H1 (cell line): Measurements from ENCODE around the gene NKAIN2. TPM values are rescaled to one million over a fixed set of nuclear protein-coding genes. Genes with fewer than 3 reads are reported as not detected.

Experiments used
- CTCF ChIA-PET: fragments of 300-600 bp; sonication (Branson Sonifier 250); formaldehyde crosslinking; loops from one replicate; lab custom pipeline; 2021; ENCODE audit not compliant: partially characterized antibody; lab: Charles Lee
- POLR2A ChIA-PET: fragments of 300-600 bp; sonication (Branson Sonifier 250); formaldehyde crosslinking; loops from one replicate; lab custom pipeline; 2021; ENCODE audit warnings: inconsistent platforms; ENCODE audit not compliant: partially characterized antibody; lab: Charles Lee
- DNase-seq, 2 experiments: peaks; one replicate each; pipeline versions ENCODE4 v3.0.0 to v3.0.0-alpha.2; 2010 to 2022; ENCODE audit warnings: low spot score in 2 of 2, low read depth in 1 of 2, mixed read lengths in 1 of 2
- FAIRE-seq: peaks from 2 replicates; lab custom pipeline; 2011; peaks lifted over from hg19 to GRCh38; lab: Jason Lieb, UNC
- H2AFZ ChIP-seq: 2 replicates; pipeline ENCODE4 v1.8.1; 2012; ENCODE audit warnings: low read length, inconsistent platforms
- H2AK5ac ChIP-seq: 2 replicates; pipeline ENCODE4 v1.6.1; 2013; ENCODE audit warnings: low read depth, low read length
- H2BK120ac ChIP-seq: replicated peaks from 2 replicates; pipeline ENCODE3; 2013; ENCODE audit warnings: low read depth, low read length, inconsistent platforms
- H2BK12ac ChIP-seq: 2 replicates; pipeline ENCODE4 v1.6.1; 2013; ENCODE audit warnings: low read depth, low read length
- H2BK15ac ChIP-seq: 2 replicates; pipeline ENCODE4 v1.6.1; 2013; ENCODE audit warnings: low read length
- H2BK20ac ChIP-seq: 2 replicates; pipeline ENCODE4 v1.6.1; 2013; ENCODE audit warnings: low read length
- H2BK5ac ChIP-seq: 2 replicates; pipeline ENCODE4 v1.6.1; 2013; ENCODE audit warnings: low read depth, low read length
- H3K14ac ChIP-seq: 2 replicates; pipeline ENCODE4 v1.6.1; 2013; ENCODE audit warnings: inconsistent platforms; ENCODE audit not compliant: insufficient read length
- H3K18ac ChIP-seq: 2 replicates; pipeline ENCODE4 v1.6.1; 2013; ENCODE audit warnings: low read length; ENCODE audit errors: extremely low read depth
- H3K23ac ChIP-seq: 2 replicates; pipeline ENCODE4 v1.6.1; 2013; ENCODE audit warnings: inconsistent platforms; ENCODE audit not compliant: insufficient read length
- H3K23me2 ChIP-seq: 2 replicates; pipeline ENCODE4 v1.6.1; 2013; ENCODE audit warnings: low read depth, low read length
- H3K27ac ChIP-seq: 2 replicates; pipeline ENCODE4 v1.6.1; 2011; ENCODE audit warnings: low read depth, low read length, inconsistent platforms
- H3K27me3 ChIP-seq, 4 experiments: replicated peaks in 1 of 4; 1 replicate in 1 of 4; 2 replicates in 3 of 4; pipeline versions ENCODE4 v1.6.1 to v1.8.1; 2011 to 2013; ENCODE audit warnings: low read length in 3 of 4, mild to moderate bottlenecking in 3 of 4, inconsistent platforms in 2 of 4, mixed read lengths in 2 of 4, moderate library complexity in 1 of 4; ENCODE audit not compliant: control insufficient read depth in 3 of 4, insufficient read depth in 3 of 4; ENCODE audit errors: extremely low read depth in 1 of 4
- H3K36me3 ChIP-seq, 4 experiments: 2 replicates each; pipeline versions ENCODE4 v1.6.1 to v1.8.1; 2011 to 2013; ENCODE audit warnings: mild to moderate bottlenecking in 4 of 4, low read length in 3 of 4, moderate library complexity in 2 of 4, control low read depth in 1 of 4, inconsistent platforms in 1 of 4; ENCODE audit not compliant: insufficient read depth in 4 of 4, control insufficient read depth in 2 of 4
- H3K4ac ChIP-seq: replicated peaks from 2 replicates; pipeline ENCODE3; 2013; ENCODE audit warnings: low read length, low read depth, mixed read lengths, inconsistent platforms; ENCODE audit not compliant: insufficient read length
- H3K4me1 ChIP-seq, 4 experiments: replicated peaks in 1 of 4; 1 replicate in 1 of 4; 2 replicates in 3 of 4; pipeline versions ENCODE4 v1.6.1 to v1.8.1; 2011 to 2013; ENCODE audit warnings: low read length in 3 of 4, inconsistent platforms in 2 of 4, mixed read lengths in 1 of 4; ENCODE audit not compliant: insufficient read depth in 4 of 4, control insufficient read depth in 3 of 4
- H3K4me2 ChIP-seq, 2 experiments: 2 replicates each; pipeline versions ENCODE4 v1.6.1 to v1.8.1; 2011 to 2013; ENCODE audit warnings: low read depth in 2 of 2, low read length in 2 of 2, control low read depth in 1 of 2, inconsistent platforms in 1 of 2, mild to moderate bottlenecking in 1 of 2; ENCODE audit not compliant: insufficient read depth in 1 of 2
- H3K4me3 ChIP-seq, 4 experiments: fragments of 200-600, 300-600 bp in 1 of 4; sonication (generic), shearing (Covaris generic), sonication (Bioruptor Twin) in 1 of 4; 2 replicates each; pipeline versions ENCODE4 v1.5.1 to v1.8.1; 2011 to 2016; ENCODE audit warnings: low read length in 4 of 4, low read depth in 3 of 4, control low read depth in 2 of 4, inconsistent platforms in 2 of 4, mild to moderate bottlenecking in 2 of 4, mixed read lengths in 1 of 4, moderate library complexity in 1 of 4; ENCODE audit not compliant: insufficient read depth in 2 of 4; ENCODE audit errors: extremely low read depth in 1 of 4
- H3K56ac ChIP-seq: replicated peaks from 2 replicates; pipeline ENCODE3; 2013; ENCODE audit warnings: low read depth, mild to moderate bottlenecking, mixed read lengths, low read length, inconsistent platforms; ENCODE audit not compliant: insufficient read length
- H3K79me1 ChIP-seq: 2 replicates; pipeline ENCODE4 v1.6.1; 2013; ENCODE audit warnings: low read depth, low read length, control low read depth
- H3K79me2 ChIP-seq, 2 experiments: 2 replicates each; pipeline versions ENCODE4 v1.6.1 to v1.8.1; 2012 to 2013; ENCODE audit warnings: low read length in 2 of 2, mild to moderate bottlenecking in 2 of 2, inconsistent platforms in 1 of 2; ENCODE audit not compliant: insufficient read depth in 2 of 2, control insufficient read depth in 1 of 2
- H3K9ac ChIP-seq, 4 experiments: replicated peaks in 1 of 4; 1 replicate in 1 of 4; 2 replicates in 3 of 4; pipeline versions ENCODE4 v1.6.1 to v1.8.1; 2011 to 2013; ENCODE audit warnings: low read depth in 3 of 4, low read length in 3 of 4, control low read depth in 2 of 4, mild to moderate bottlenecking in 2 of 4, moderate library complexity in 2 of 4, inconsistent platforms in 1 of 4; ENCODE audit errors: extremely low read depth in 1 of 4
- H3K9me3 ChIP-seq, 2 experiments: 2 replicates each; pipeline versions ENCODE4 v1.6.1 to v1.8.1; 2012 to 2013; ENCODE audit warnings: mild to moderate bottlenecking in 2 of 2, moderate library complexity in 2 of 2, control low read depth in 1 of 2, inconsistent platforms in 1 of 2, low read depth in 1 of 2, low read length in 1 of 2, mixed read lengths in 1 of 2; ENCODE audit not compliant: insufficient read depth in 2 of 2
- H4K20me1 ChIP-seq, 2 experiments: replicated peaks in 1 of 2; 2 replicates each; pipeline versions ENCODE3 to v1.8.1; 2011 to 2013; ENCODE audit warnings: inconsistent platforms in 2 of 2, low read length in 2 of 2, mild to moderate bottlenecking in 1 of 2; ENCODE audit not compliant: insufficient read depth in 2 of 2, control insufficient read depth in 1 of 2
- H4K5ac ChIP-seq: 2 replicates; pipeline ENCODE4 v1.6.1; 2013; ENCODE audit warnings: low read length, low read depth, mixed read lengths, inconsistent platforms; ENCODE audit not compliant: insufficient read length
- H4K8ac ChIP-seq: 2 replicates; pipeline ENCODE4 v1.8.0; 2013; ENCODE audit warnings: mild to moderate bottlenecking, moderate library complexity, low read length, inconsistent platforms; ENCODE audit not compliant: insufficient read depth; ENCODE audit errors: extremely low read depth
- H4K91ac ChIP-seq: replicated peaks from 2 replicates; pipeline ENCODE3; 2013; ENCODE audit warnings: low read length, mixed read lengths, inconsistent platforms; ENCODE audit not compliant: insufficient read length
- ATF2 ChIP-seq: IDR thresholded peaks from 2 replicates; pipeline ENCODE4 v1.6.1; 2012; ENCODE audit warnings: low read length, inconsistent platforms
- CTBP2 ChIP-seq: IDR thresholded peaks from 2 replicates; pipeline ENCODE4 v1.7.0; 2011; ENCODE audit warnings: borderline replicate concordance, mild to moderate bottlenecking, moderate library complexity, mixed read lengths, low read length; ENCODE audit not compliant: insufficient read depth, insufficient read length
- EP300 ChIP-seq, 2 experiments: IDR thresholded peaks; 1 replicate in 1 of 2; 2 replicates in 1 of 2; pipeline ENCODE4 v1.6.1; 2011 to 2012; ENCODE audit warnings: low read depth in 2 of 2, low read length in 2 of 2, mild to moderate bottlenecking in 2 of 2, borderline replicate concordance in 1 of 2, inconsistent platforms in 1 of 2, moderate library complexity in 1 of 2
- GTF2F1 ChIP-seq: IDR thresholded peaks from 2 replicates; pipeline ENCODE4 v1.6.1; 2012; ENCODE audit warnings: low read depth, low read length, improper control_type of control experiment, borderline replicate concordance
- KDM4A ChIP-seq: IDR thresholded peaks from one replicate; pipeline ENCODE4 v1.7.1; 2012; ENCODE audit warnings: low read depth, mild to moderate bottlenecking, moderate library complexity, low read length, inconsistent platforms; ENCODE audit not compliant: severe bottlenecking
- PHF8 ChIP-seq: fragments of 200-600 bp; sonication (generic); conservative IDR thresholded peaks from 2 replicates; pipeline ENCODE4 v1.7.1; 2012; ENCODE audit warnings: low read depth, mild to moderate bottlenecking, inconsistent platforms, low read length, moderate library complexity
- POLR2A ChIP-seq, 2 experiments: IDR thresholded peaks; 1 replicate in 1 of 2; 2 replicates in 1 of 2; pipeline ENCODE4 v1.6.1; 2011; ENCODE audit warnings: low read depth in 2 of 2, low read length in 2 of 2, mild to moderate bottlenecking in 2 of 2; ENCODE audit errors: control extremely low read depth in 1 of 2
- POLR2AphosphoS5 ChIP-seq: IDR thresholded peaks from 2 replicates; pipeline ENCODE4 v1.6.1; 2011; ENCODE audit warnings: low read depth, low read length
- TCF12 ChIP-seq: IDR thresholded peaks from 2 replicates; pipeline ENCODE4 v1.6.1; 2011; ENCODE audit warnings: low read depth, mild to moderate bottlenecking, low read length
- USF2 ChIP-seq: IDR thresholded peaks from 2 replicates; pipeline ENCODE4 v1.6.1; 2011; ENCODE audit warnings: low read length, improper control_type of control experiment
- WGBS, 2 experiments: shearing (Covaris generic) in 1 of 2; methylation state at CpG; one replicate each; pipeline versions ENCODE4 v1.1.6 to v1.1.7; 2013 to 2015; ENCODE audit warnings: low lambda C conversion rate in 2 of 2, mixed read lengths in 2 of 2, inconsistent platforms in 1 of 2, low coverage in 1 of 2, missing lambda C conversion rate in 1 of 2; ENCODE audit not compliant: insufficient replicate concordance in 2 of 2, insufficient coverage in 1 of 2, insufficient read length in 1 of 2; ENCODE audit errors: extremely low coverage in 1 of 2, missing lambda C conversion rate in 1 of 2; 5-methylcytosine and 5-hydroxymethylcytosine counted together
- polyA plus RNA-seq, 7 experiments: library from polyadenylated mRNA; depleted of rRNA in 3 of 7; stranded (reverse) in 5 of 7; unstranded in 2 of 7; fragments of >200 nt in 5 of 7; fragments of 200-250 nt in 2 of 7; gene quantifications; 1 replicate in 5 of 7; 2 replicates in 1 of 7; 4 replicates in 1 of 7; pipeline versions ENCODE4 v1.2.1 to v1.2.3, GENCODE V29; 2011 to 2013; ENCODE audit warnings: missing spikeins in 2 of 7, mixed read lengths in 2 of 7
- total RNA-seq: library from RNA; stranded (reverse); fragmentation: NEBNext Ultra II Directional; extraction: Animal tissue kit (Norgen Biotek cat#: 25700); gene quantifications from 2 replicates; pipeline ENCODE4 v1.2.1, GENCODE V29; 2021

The NKAIN2 gene
- total and polyA plus RNA-seq, 2 of the 8 experiments (the other 6 are each of a cell fraction or from before 2014, with no cell fraction given): 0.20 to 0.34 TPM

- Histone ChIP-seq H4K20me1 (no peaks in the 10 kb centered on the region), H3K27ac (no peak overlapping the region), H3K4me2 (no peak overlapping the region), H2BK12ac (no peak overlapping the region), H3K18ac (no peak overlapping the region), H3K4me1 (no peaks in the 10 kb centered on the region), H3K23me2 (no peaks in the 10 kb centered on the region), H3K79me1 (no peaks in the 10 kb centered on the region), H3K23ac (no peak overlapping the region), H4K91ac (no peak overlapping the region), H2AFZ (no peak overlapping the region), H2BK5ac (no peak overlapping the region), H3K14ac (no peak overlapping the region), H3K27me3 (no peaks in the 10 kb centered on the region), H2BK20ac (no peak overlapping the region), H3K79me2 (no peaks in the 10 kb centered on the region), H3K9me3 (no peaks in the 10 kb centered on the region), H3K4me3 (no peak overlapping the region), H3K4ac (no peak overlapping the region), H3K9ac (no peak overlapping the region), H2BK15ac (no peak overlapping the region), H2AK5ac (no peak overlapping the region), H4K8ac (no peak overlapping the region), H3K56ac (no peak overlapping the region), H2BK120ac (no peak overlapping the region), H4K5ac (no peak overlapping the region), H3K36me3 (no peaks in the 10 kb centered on the region; a peak in 1 of 8 replicates)
- ChIA-PET CTCF (no interaction called here), POLR2A (no interaction called here)
- TF ChIP-seq TCF12 (no peak), USF2 (no peak), PHF8 (no peak), CTBP2 (no peak), EP300 (IDR thresholded peaks at IDR 0.05; ENCODE audit: borderline replicate concordance in 1 of 2, low read depth in 2 of 2, low read length in 2 of 2) (no peak), GTF2F1 (no peak), ATF2 (no peak), POLR2A (IDR thresholded peaks at IDR 0.05; ENCODE audit: control extremely low read depth in 1 of 2, low read depth in 2 of 2, low read length in 2 of 2) (no peak), KDM4A (no peak), POLR2AphosphoS5 (no peak)
- FAIRE-seq (no peak), DNase-seq (no peak)
- WGBS, 2 experiments: 95% methylated on average over 1 of the region's 1 CpG; no CpG with 5 or more reads in 1 of the 2 experiments
Measured at GRCh38 chr6:123759472-123759871, 44.2 kb upstream of the NKAIN2 start.
